HepG2 (cell line): ENCODE results near the gene HDDC3. TPM values are rescaled to one million over a fixed set of nuclear protein-coding genes. Genes with fewer than 3 reads are reported as not detected.
A peak's percentile ranks its signal among the peaks of the same experiment; 100 is the strongest.

ENCODE experiments used
- ASH2L ChIP-seq: fragments of 300-600, 200-600 bp; sonication (generic); IDR thresholded peaks from 2 replicates; pipeline ENCODE4 v1.7.0; 2017; ENCODE audit warnings: low read depth, mild to moderate bottlenecking, moderate library complexity, mixed read lengths, low read length; ENCODE audit not compliant: insufficient read length
- BHLHE40 ChIP-seq: IDR thresholded peaks from 2 replicates; pipeline ENCODE4 v1.6.1; 2011; ENCODE audit warnings: low read length, improper control_type of control experiment
- BRCA1 ChIP-seq: sonication (generic); formaldehyde crosslinking; IDR thresholded peaks from 2 replicates; pipeline ENCODE4 v1.4.0; 2020; ENCODE audit warnings: missing genetic modification reagents
- CHD2 ChIP-seq: IDR thresholded peaks from 2 replicates; pipeline ENCODE4 v1.6.1; 2011; ENCODE audit warnings: low read depth, low read length, improper control_type of control experiment
- HDAC6 ChIP-seq: fragments of 200-600 bp; sonication (generic); IDR thresholded peaks from 2 replicates; pipeline ENCODE4 v1.7.0; 2017; ENCODE audit warnings: mild to moderate bottlenecking, antibody characterized with exemption, low read length, low read depth
- HIVEP1 ChIP-seq: sonication (generic); formaldehyde crosslinking; IDR thresholded peaks from 2 replicates; pipeline ENCODE4 v1.4.0; 2020; ENCODE audit warnings: mild to moderate bottlenecking, missing genetic modification reagents
- KDM2A ChIP-seq: sonication (generic); formaldehyde crosslinking; IDR thresholded peaks from 2 replicates; pipeline ENCODE4 v1.4.0; 2020; ENCODE audit warnings: low read depth, missing genetic modification reagents, borderline replicate concordance
- MED13 ChIP-seq: sonication (generic); formaldehyde crosslinking; IDR thresholded peaks from 2 replicates; pipeline ENCODE4 v1.5.0; 2020; ENCODE audit warnings: missing genetic modification reagents
- MTF2 ChIP-seq: sonication (generic); formaldehyde crosslinking; IDR thresholded peaks from 2 replicates; pipeline ENCODE4 v1.5.0; 2020; ENCODE audit warnings: missing genetic modification reagents, borderline replicate concordance
- NFIC ChIP-seq: IDR thresholded peaks from 2 replicates; pipeline ENCODE4 v1.6.1; 2012; ENCODE audit warnings: mild to moderate bottlenecking, low read length, inconsistent platforms
- PBX3 ChIP-seq: sonication (generic); formaldehyde crosslinking; IDR thresholded peaks from 2 replicates; pipeline ENCODE4 v1.8.1; 2023; ENCODE audit warnings: missing genetic modification reagents, inconsistent platforms, borderline replicate concordance
- PHF5A ChIP-seq: IDR thresholded peaks from one replicate; pipeline ENCODE4 v1.6.1; 2018; ENCODE audit warnings: low read depth, missing genetic modification reagents; ENCODE audit not compliant: unreplicated experiment
- THRA ChIP-seq: sonication (generic); formaldehyde crosslinking; IDR thresholded peaks from 2 replicates; pipeline ENCODE4 v1.4.0; 2020; ENCODE audit warnings: missing genetic modification reagents, borderline replicate concordance
- ZBTB46 ChIP-seq: sonication (generic); formaldehyde crosslinking; IDR thresholded peaks from 2 replicates; pipeline ENCODE4 v1.4.0; 2020; ENCODE audit warnings: mild to moderate bottlenecking, missing genetic modification reagents, borderline replicate concordance
- ZNF20 ChIP-seq: sonication (generic); formaldehyde crosslinking; IDR thresholded peaks from 2 replicates; pipeline ENCODE4 v1.4.0; 2020; ENCODE audit warnings: mild to moderate bottlenecking, moderate library complexity, missing genetic modification reagents
- ZNF207 ChIP-seq: fragments of 450-650 bp; IDR thresholded peaks from 2 replicates; pipeline ENCODE4 v1.6.1; 2016; ENCODE audit warnings: antibody characterized with exemption, borderline replicate concordance
- ZNF414 ChIP-seq: sonication (generic); formaldehyde crosslinking; IDR thresholded peaks from 2 replicates; pipeline ENCODE4 v1.5.0; 2020; ENCODE audit warnings: missing genetic modification reagents
- ZNF451 ChIP-seq: sonication (generic); formaldehyde crosslinking; IDR thresholded peaks from 2 replicates; pipeline ENCODE4 v1.5.0; 2020; ENCODE audit warnings: mild to moderate bottlenecking, missing genetic modification reagents
- ZNF577 ChIP-seq: sonication (generic); formaldehyde crosslinking; IDR thresholded peaks from 2 replicates; pipeline ENCODE4 v1.4.0; 2020; ENCODE audit warnings: mild to moderate bottlenecking, low read depth, missing genetic modification reagents, borderline replicate concordance
- ZNF660 ChIP-seq: sonication (generic); formaldehyde crosslinking; IDR thresholded peaks from 2 replicates; pipeline ENCODE4 v1.5.1; 2020; ENCODE audit warnings: mild to moderate bottlenecking, low read depth, missing genetic modification reagents, borderline replicate concordance
- ZNF776 ChIP-seq: sonication (generic); formaldehyde crosslinking; IDR thresholded peaks from 2 replicates; pipeline ENCODE4 v1.4.0; 2020; ENCODE audit warnings: mild to moderate bottlenecking, missing genetic modification reagents
- ZNF792 ChIP-seq: IDR thresholded peaks from 2 replicates; pipeline ENCODE4 v1.6.1; 2016
- polyA plus RNA-seq, 8 experiments: library from polyadenylated mRNA; depleted of rRNA in 3 of 8; stranded (reverse) in 7 of 8; unstranded in 1 of 8; fragments of >200 nt; fragmentation: Illumina TruSeq in 4 of 8; extraction: Trizol in 4 of 8; gene quantifications; 2 replicates each; pipeline versions ENCODE4 v1.2.1 to v1.2.3, GENCODE V29; 2011 to 2016; ENCODE audit warnings: low read depth in 4 of 8, missing spikeins in 1 of 8, mixed read lengths in 1 of 8; ENCODE audit not compliant: insufficient read depth in 1 of 8
- total RNA-seq, 5 experiments: library from RNA; depleted of rRNA; stranded (reverse); fragments of >200 nt; fragmentation: Illumina TruSeq; extraction: Trizol; gene quantifications; 2 replicates each; pipeline ENCODE4 v1.2.3, GENCODE V29; 2016; ENCODE audit warnings: low read depth in 1 of 5
- TF ChIP-seq, protein P1 (sequence below): sonication (generic); formaldehyde crosslinking; IDR thresholded peaks from 2 replicates; pipeline ENCODE4 v1.4.0; 2020; ENCODE audit warnings: missing genetic modification reagents

The HDDC3 gene
- total and polyA plus RNA-seq, 2 of the 13 experiments (the other 11 are each of a cell fraction or from before 2014, with no cell fraction given) = 18.7 to 28.3 TPM

GRCh38 chr15:90934949-90935751 lies 2.8 kb upstream of the HDDC3 start, which contains the start of gene UNC45A (continued):
- TF ChIP-seq MTF2 (CRISPR knock-in tag) (no peak), THRA (CRISPR knock-in tag) (no peak; the same call in 1 of the 2 replicates), ZBTB46 (no peak), ZNF414 (CRISPR knock-in tag) (0 out of 2 replicates have a peak, but pooled peaks have one; percentile 0), ZNF577 (CRISPR knock-in tag) (no peak), KDM2A (CRISPR knock-in tag) (0 out of 2 replicates have a peak, but pooled peaks have one; percentile 43), NFIC (no peak), ZNF776 (no peak), ASH2L (peak; percentile 26), ZNF207 (no peak), HIVEP1 (no peak), CHD2 (no peak), BHLHE40 (0 out of 2 replicates have a peak, but pooled peaks have one; percentile 30), ZNF792 (CRISPR knock-in tag) (no peak), MED13 (CRISPR knock-in tag) (no peak), BRCA1 (CRISPR knock-in tag) (no peak), HDAC6 (no peak), PBX3 (CRISPR knock-in tag) (no peak), PHF5A (CRISPR knock-in tag) (no peak), ZNF451 (CRISPR knock-in tag) (no peak), ZNF660 (CRISPR knock-in tag) (no peak), ZNF20 (CRISPR knock-in tag) (no peak)
- TF ChIP-seq, protein P1, sequence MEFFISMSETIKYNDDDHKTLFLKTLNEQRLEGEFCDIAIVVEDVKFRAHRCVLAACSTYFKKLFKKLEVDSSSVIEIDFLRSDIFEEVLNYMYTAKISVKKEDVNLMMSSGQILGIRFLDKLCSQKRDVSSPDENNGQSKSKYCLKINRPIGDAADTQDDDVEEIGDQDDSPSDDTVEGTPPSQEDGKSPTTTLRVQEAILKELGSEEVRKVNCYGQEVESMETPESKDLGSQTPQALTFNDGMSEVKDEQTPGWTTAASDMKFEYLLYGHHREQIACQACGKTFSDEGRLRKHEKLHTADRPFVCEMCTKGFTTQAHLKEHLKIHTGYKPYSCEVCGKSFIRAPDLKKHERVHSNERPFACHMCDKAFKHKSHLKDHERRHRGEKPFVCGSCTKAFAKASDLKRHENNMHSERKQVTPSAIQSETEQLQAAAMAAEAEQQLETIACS (CRISPR knock-in tag) = peak; percentile 60
